ENCODE data around the gene OR6C74.

- TF ChIP-seq POLR2A (IDR thresholded peaks at IDR 0.05), result no peak
- TF ChIP-seq CTCF (IDR thresholded peaks at IDR 0.05), result no peak
These were observed 8.9 kb downstream of the OR6C74 start for GRCh38 chr12:55253281-55253680.

Data from heart left ventricle (tissue), 13 donors.